Activated naive CD8-positive, alpha-beta T cell treated with anti-CD3 and anti-CD28 coated beads, Interleukin-2, amount 10 ng/mL, durations not matched to agents 7 days and 5 days (primary cell): ENCODE measurements around the gene KLB. TPM values are rescaled to one million over a fixed set of nuclear protein-coding genes. Genes with fewer than 3 reads are reported as not detected.
A peak's percentile ranks its signal among the peaks of the same experiment; 100 is the strongest.
"Not testable (repeated sequence)": the region's sequence is repeated elsewhere in the genome, so short reads cannot be mapped to it uniquely, and the experiment has no call there.

ENCODE experiments used
- ATAC-seq: fragments of 150-1000 bp; cut with Tn5 transposase; one replicate; pipeline ENCODE4 v1.10.0; 2021; ENCODE audit warnings: low read depth, moderate library complexity
- POLR2A ChIA-PET: fragments of 350-600 bp; sonication (Branson Sonifier 250); formaldehyde crosslinking; loops from one replicate; lab custom pipeline; 2021; ENCODE audit warnings: antibody characterized with exemption; lab: Charles Lee
- DNase-seq: peaks from one replicate; pipeline ENCODE4 v3.0.0; 2021
- H3K27ac Mint-ChIP-seq: one replicate; pipeline ENCODE4 v1.8.0; 2022; ENCODE audit warnings: mild to moderate bottlenecking, mixed read lengths
- H3K27me3 Mint-ChIP-seq: one replicate; pipeline ENCODE4 v1.8.0; 2022; ENCODE audit warnings: mild to moderate bottlenecking, moderate library complexity, mixed read lengths
- H3K36me3 Mint-ChIP-seq: one replicate; pipeline ENCODE4 v1.8.0; 2021; ENCODE audit warnings: mild to moderate bottlenecking, mixed read lengths
- H3K4me1 Mint-ChIP-seq: one replicate; pipeline ENCODE4 v1.8.0; 2021; ENCODE audit warnings: mixed read lengths
- H3K4me3 Mint-ChIP-seq: one replicate; pipeline ENCODE4 v1.8.0; 2022; ENCODE audit warnings: mild to moderate bottlenecking, moderate library complexity, mixed read lengths
- H3K9me3 Mint-ChIP-seq: one replicate; pipeline ENCODE4 v1.8.0; 2021; ENCODE audit warnings: mixed read lengths
- total RNA-seq, 2 experiments: library from RNA; stranded (reverse); gene quantifications; one replicate each; pipeline ENCODE4 v1.2.3, GENCODE V29; 2021

KLB gene
- not detected for total RNA-seq

DNA sequence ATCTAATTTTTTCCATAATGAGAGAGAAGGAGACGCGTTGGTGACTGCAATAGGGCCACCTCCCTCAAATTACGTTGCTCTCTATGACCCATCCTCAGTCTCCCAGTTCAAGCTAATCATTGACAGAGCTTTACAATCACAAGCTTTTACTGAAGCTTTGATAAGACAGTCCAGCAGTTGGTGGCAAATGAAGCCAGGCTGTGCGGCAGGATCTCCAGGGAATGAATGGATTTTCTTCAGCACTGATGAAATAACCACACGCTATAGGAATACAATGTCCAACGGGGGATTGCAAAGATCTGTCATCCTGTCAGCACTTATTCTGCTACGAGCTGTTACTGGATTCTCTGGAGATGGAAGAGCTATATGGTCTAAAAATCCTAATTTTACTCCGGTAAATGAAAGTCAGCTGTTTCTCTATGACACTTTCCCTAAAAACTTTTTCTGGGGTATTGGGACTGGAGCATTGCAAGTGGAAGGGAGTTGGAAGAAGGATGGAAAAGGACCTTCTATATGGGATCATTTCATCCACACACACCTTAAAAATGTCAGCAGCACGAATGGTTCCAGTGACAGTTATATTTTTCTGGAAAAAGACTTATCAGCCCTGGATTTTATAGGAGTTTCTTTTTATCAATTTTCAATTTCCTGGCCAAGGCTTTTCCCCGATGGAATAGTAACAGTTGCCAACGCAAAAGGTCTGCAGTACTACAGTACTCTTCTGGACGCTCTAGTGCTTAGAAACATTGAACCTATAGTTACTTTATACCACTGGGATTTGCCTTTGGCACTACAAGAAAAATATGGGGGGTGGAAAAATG lies at the start of gene KLB:
Gene KLB, plus strand, starts transcription at position 168 of the 821 bp plus-strand sequence. Its CDS starts 20 bp downstream, at position 188.
- H3K27me3 Mint-ChIP-seq: peaks cover 5% of the 10 kb centered on the region
- no peaks in the 10 kb centered on the region for H3K36me3 Mint-ChIP-seq
- H3K9me3 Mint-ChIP-seq: no peaks in the 10 kb centered on the region
- POLR2A ChIA-PET: no interaction called here
- no peak for DNase-seq
- ATAC-seq: no peak
- H3K4me3 Mint-ChIP-seq: no peak within 1 kb of the TSS
- H3K27ac Mint-ChIP-seq: no peak within 1 kb of the TSS
- H3K4me1 Mint-ChIP-seq: no peaks in the 10 kb centered on the region

DNA sequence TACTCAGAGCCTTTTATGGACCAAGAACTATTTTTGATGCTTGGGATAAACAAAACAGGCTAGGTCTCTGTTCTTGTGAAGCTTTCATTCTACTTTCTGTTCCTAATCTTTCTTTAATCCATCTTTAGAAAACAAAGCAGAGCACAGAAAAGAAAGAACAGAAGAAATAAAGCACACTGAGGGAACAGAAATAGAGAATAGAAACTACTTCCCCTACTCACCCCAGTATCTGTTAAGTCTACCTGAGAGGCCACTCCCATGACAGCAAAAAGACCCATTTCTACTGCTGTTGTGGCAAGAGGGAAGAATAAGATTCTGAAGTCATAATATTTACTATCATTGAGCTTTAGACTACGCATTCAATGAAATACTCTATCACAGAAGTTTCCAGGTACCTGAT lies 49.7 kb upstream of the KLB start:
- peaks cover 50% of the 10 kb centered on the region for H3K4me1 Mint-ChIP-seq
- POLR2A ChIA-PET: interaction anchor here (1.0 kb wide), 1 partner anchor 8 kb away, joined by 3 read pairs; no protein-coding TSS in a partner anchor
- peaks cover 24% of the 10 kb centered on the region for H3K36me3 Mint-ChIP-seq
- no peak for DNase-seq
- peak overlapping the region; percentile 37 for H3K4me3 Mint-ChIP-seq
- peak overlapping the region; percentile 79 for H3K27ac Mint-ChIP-seq
- ATAC-seq: no peak
- H3K9me3 Mint-ChIP-seq: peaks cover 5% of the 10 kb centered on the region
- H3K27me3 Mint-ChIP-seq: no peaks in the 10 kb centered on the region

DNA sequence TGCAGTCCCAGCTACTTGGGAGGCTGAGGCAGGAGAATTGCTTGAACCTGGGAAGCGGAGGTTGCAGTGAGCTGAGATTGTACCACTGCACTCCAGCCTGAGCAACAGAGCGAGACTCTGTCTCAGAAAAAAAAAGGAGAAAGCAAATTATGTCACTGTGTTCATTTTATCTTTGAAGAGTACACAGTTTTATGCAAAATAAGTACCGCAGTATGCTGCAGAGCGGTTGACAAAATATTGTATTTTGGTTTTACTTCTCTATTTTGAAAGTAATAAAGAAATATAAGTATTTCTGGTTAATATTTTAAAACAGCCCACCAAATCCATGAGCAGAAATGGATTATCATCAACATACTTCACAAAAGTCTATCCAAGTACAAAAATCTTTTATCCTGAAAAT lies 46.1 kb upstream of the KLB start:
- H3K27ac Mint-ChIP-seq, H3K9me3 Mint-ChIP-seq, H3K4me3 Mint-ChIP-seq, DNase-seq, POLR2A ChIA-PET, ATAC-seq, H3K27me3 Mint-ChIP-seq: not testable (repeated sequence)
- H3K4me1 Mint-ChIP-seq: peaks cover 49% of the 10 kb centered on the region
- peaks cover 23% of the 10 kb centered on the region for H3K36me3 Mint-ChIP-seq

DNA sequence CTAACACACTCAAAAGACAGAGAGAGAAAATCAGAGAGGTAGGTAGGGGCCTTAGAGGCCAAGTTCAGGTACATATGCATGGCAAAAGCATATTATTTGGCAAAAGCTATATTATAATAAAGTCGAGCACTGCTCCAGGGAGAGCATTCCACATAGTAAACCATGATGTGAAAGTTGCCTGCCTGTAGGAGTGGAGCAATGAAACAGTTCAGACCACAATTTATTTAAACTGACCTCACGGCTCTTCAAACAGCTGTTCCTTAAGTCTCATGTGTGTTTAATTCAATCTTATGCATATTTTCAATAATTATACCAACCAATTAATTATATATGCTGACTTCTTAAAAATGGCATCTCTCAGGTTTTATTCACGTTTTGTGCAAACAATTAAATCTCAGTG lies 43.9 kb upstream of the KLB start:
- POLR2A ChIA-PET: no interaction called here
- ATAC-seq: no peak
- peaks cover 5% of the 10 kb centered on the region for H3K9me3 Mint-ChIP-seq
- peaks cover 44% of the 10 kb centered on the region for H3K4me1 Mint-ChIP-seq
- DNase-seq: no peak
- H3K4me3 Mint-ChIP-seq: peak overlapping the region; percentile 44
- H3K27ac Mint-ChIP-seq: peak overlapping the region; percentile 28
- H3K36me3 Mint-ChIP-seq: peaks cover 23% of the 10 kb centered on the region
- H3K27me3 Mint-ChIP-seq: no peaks in the 10 kb centered on the region

DNA sequence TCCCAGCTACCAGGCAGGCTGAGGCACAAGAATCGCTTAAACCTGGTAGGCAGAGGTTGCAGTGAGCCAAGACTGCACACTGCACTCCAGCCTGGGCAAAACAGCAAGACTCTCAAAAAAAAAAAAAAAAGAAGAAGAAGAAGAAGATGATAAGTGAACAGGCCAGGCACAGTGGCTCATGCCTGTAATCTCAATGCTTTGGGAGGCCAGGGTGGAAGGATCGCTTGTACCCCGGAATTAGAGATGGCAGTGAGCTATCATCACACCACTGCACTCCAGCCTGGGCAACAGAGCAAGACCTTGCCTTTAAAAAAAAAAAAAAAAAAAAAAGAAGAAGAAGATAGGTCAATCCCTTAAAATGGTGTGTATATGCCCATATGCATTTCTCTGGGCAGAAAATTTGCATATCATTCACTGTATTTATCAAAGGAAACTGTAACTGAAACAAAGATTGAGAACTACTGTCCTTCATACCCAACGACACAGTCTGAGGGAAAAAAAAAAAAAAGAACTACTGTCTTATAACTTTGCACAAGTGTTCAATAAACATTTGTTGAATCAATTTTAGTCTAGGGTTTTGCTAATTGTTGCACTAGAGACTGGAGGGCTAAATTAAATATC lies 42.8 kb upstream of the KLB start:
- Mint-ChIP-seq H3K27ac (peak overlapping the region; percentile 68), H3K27me3 (no peaks in the 10 kb centered on the region), H3K36me3 (peaks cover 20% of the 10 kb centered on the region), H3K9me3 (peaks cover 6% of the 10 kb centered on the region), H3K4me1 (peaks cover 43% of the 10 kb centered on the region), H3K4me3 (peak overlapping the region; percentile 92)
- POLR2A ChIA-PET: interaction anchor here (0.6 to 3.6 kb wide), 7 partner anchors 10 to 701 kb away, joined by 3 to 42 read pairs (median 3); partner anchors contain the start of genes LIAS, RPL9 and SMIM14
- no peak for DNase-seq
- ATAC-seq: no peak

DNA sequence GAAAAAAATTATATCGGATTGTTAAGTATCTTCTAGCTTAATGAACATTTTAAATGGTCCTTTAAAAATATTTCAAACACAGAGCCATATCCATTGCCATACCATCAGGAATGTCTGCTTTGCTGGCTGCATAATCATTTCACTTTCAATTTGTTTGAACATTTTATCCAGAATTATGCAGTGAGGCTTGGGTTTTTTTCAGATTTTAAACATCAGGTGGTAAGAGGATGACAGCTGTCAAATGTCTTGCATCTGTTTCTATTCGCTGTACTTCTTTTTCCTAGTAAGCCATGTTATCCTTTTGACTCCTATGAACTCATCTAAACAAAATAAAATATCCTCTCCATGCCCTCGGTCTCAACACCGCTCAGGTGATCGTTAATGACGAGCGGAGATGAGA lies 41.4 kb upstream of the KLB start:
- DNase-seq (no peak), ATAC-seq (no peak)
- Mint-ChIP-seq H3K9me3 (peaks cover 7% of the 10 kb centered on the region), H3K36me3 (peaks cover 15% of the 10 kb centered on the region), H3K27me3 (no peaks in the 10 kb centered on the region), H3K4me1 (peaks cover 37% of the 10 kb centered on the region), H3K4me3 (peak overlapping the region; percentile 92), H3K27ac (peak overlapping the region; percentile 84)
- POLR2A ChIA-PET: interaction anchor here (0.7 to 3.6 kb wide), 7 partner anchors 8 to 93 kb away, joined by 3 to 42 read pairs (median 9); partner anchors contain the start of genes LIAS and RPL9

DNA sequence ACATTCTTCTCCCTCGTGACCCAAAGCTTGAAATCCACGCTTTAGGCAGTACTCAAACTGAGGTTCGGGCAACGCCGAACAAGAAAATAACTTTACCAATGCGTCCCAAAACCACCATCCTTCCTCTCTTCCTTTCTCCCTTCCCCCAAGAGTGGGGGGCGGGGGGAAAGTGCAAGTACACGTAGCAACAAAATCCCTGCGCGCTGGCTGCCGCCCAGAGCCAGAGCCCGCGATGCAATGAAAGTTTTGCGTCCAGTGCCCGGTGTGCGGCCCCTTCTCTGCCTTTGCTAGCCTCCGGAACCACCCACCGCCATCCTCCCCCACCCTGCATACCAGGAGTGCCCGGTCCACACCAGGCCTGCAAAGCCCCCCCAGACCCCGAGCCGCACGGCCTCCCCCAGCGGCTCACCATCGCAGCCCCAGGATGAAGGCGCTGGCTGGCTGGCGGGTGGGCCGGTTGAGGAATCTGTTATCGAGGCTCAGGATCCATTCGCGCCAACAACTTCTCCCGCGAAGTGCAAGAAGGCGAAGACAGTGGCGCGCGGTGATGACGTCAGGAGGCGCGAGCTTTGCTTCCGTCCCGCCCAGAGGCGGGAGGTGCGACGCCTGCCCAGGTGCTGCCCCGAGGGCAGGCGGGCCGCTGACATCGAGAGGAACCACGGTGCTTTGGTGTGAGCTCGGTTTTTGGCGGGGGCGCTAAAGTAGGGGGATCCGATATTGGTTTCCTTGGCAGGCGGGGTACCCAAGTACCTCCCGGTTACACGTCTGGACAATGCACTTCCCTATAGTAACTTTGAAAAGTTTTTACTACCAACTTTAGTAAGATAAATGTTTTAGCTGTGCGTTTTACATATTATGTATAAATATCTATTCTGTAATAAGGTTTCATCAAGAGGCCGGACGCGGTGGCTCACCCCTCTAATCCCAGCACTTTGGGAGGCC lies 40.6 kb upstream of the KLB start, which contains the start of gene RFC1:
Gene RFC1, minus strand, starts transcription at position 533 of the 942 bp plus-strand sequence. Its CDS starts 121 bp downstream, at position 412.
- Mint-ChIP-seq H3K4me1 (peaks cover 37% of the 10 kb centered on the region), H3K4me3 (peak within 1 kb of the TSS; percentile 92)

DNA sequence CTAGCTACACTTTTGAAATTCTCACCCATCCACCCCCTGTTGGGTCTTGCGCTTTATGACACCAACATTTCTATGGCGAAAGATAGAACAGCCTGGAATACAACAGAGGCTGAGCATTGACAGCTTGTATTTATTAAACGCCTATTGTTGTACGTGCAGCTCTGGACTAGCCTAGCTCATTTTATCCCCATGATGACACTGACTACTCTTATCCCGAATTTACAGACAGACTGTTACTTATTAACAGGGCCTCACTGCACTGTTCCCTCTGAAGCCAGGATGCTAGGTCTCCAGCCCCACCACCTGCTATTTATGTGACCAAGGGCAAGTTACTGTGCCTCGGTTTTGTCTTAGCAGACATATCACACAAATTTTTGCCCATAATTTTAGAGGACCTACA lies 39.6 kb upstream of the KLB start:
- Mint-ChIP-seq H3K4me1 (peaks cover 31% of the 10 kb centered on the region), H3K36me3 (peaks cover 12% of the 10 kb centered on the region), H3K4me3 (peak overlapping the region; percentile 8), H3K27ac (no peak overlapping the region), H3K9me3 (peaks cover 12% of the 10 kb centered on the region), H3K27me3 (no peaks in the 10 kb centered on the region)
- ATAC-seq (no peak), DNase-seq (no peak)
- POLR2A ChIA-PET: interaction anchor here (1.2 to 3.6 kb wide), 4 partner anchors 14 to 161 kb away, joined by 4 to 42 read pairs (median 16); partner anchors contain the start of genes LIAS and RPL9

More for the DNA sequence above, 40.6 kb upstream of the KLB start, which contains the start of gene RFC1:
- H3K27me3 Mint-ChIP-seq: no peaks in the 10 kb centered on the region
- H3K27ac Mint-ChIP-seq: peak within 1 kb of the TSS; percentile 84
- ATAC-seq: peak; percentile 90
- DNase-seq: peak; percentile 97
- POLR2A ChIA-PET: interaction anchor here (0.6 to 3.6 kb wide), 8 partner anchors 13 to 253 kb away, joined by 3 to 42 read pairs (median 6); partner anchors contain the start of genes LIAS and RPL9
- H3K36me3 Mint-ChIP-seq: peaks cover 19% of the 10 kb centered on the region
- peaks cover 11% of the 10 kb centered on the region for H3K9me3 Mint-ChIP-seq

DNA sequence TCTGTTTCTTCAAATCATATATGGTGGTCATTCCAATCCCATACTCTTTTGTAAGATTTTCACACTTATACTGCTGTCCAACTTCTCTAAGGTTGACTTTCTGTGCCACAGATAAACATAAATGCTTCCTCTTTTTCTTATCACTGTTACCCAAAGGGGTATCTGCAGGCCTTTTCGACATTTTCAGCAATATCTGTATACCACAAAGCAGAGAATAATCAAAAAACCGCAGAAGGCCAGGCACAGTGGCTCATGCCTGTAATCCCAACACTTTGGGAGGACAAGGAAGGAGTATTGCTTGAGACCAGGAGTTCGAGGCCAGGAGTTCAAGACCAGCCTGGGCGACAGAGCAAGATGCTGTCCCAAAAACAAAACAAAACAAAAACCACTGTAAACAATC lies 37.4 kb upstream of the KLB start:
- Mint-ChIP-seq H3K4me3 (no peak overlapping the region), H3K36me3 (peaks cover 7% of the 10 kb centered on the region), H3K4me1 (peaks cover 16% of the 10 kb centered on the region), H3K27me3 (no peaks in the 10 kb centered on the region), H3K27ac (no peak overlapping the region), H3K9me3 (peaks cover 14% of the 10 kb centered on the region)
- DNase-seq (no peak), ATAC-seq (no peak)
- POLR2A ChIA-PET: interaction anchor here (0.7 kb wide), 1 partner anchor 100 kb away, joined by 4 read pairs; no protein-coding TSS in a partner anchor

DNA sequence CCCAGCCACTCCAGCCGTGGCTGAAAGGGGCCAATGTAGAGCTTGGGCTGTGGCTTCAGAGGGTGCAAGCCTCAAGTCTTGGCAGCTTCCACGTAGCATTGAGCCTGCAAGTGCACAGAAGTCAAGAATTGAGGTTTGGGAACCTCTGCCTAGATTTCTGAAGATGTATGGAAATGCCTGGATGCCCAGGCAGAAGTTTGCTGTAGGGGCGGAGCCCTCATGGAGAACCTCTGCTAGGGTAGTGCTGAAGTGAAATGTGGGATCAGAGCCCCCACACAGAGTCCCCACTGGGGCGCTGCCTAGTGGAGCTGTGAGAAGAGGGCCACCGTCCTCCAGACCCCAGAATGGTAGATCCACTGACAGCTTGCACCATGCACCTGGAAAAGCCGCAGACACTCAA lies 35.5 kb upstream of the KLB start:
- H3K36me3 Mint-ChIP-seq, H3K27me3 Mint-ChIP-seq, DNase-seq, H3K27ac Mint-ChIP-seq, H3K4me3 Mint-ChIP-seq, H3K4me1 Mint-ChIP-seq, ATAC-seq, POLR2A ChIA-PET: not testable (repeated sequence)
- H3K9me3 Mint-ChIP-seq: peaks cover 14% of the 10 kb centered on the region

DNA sequence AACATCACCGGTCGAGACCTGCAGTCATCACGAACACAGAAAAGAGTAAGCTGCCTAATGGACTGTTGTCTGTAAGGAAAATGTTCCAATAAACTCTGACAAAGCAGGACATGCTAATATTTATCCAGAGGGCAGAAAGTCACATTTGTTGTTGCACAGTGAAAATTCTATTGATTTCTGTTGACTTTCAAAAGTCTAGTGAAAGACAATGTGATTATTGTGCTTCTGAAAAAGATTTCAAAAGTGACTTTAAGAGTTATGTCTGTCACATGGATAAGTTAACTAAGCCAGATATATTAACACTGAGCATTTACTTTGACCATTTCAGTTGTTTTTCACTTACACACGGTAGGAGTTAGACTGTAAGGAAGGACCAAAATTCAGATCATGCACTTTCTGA lies 31.3 kb upstream of the KLB start:
- H3K36me3 Mint-ChIP-seq: peaks cover 3% of the 10 kb centered on the region
- H3K27ac Mint-ChIP-seq: no peak overlapping the region
- POLR2A ChIA-PET: no interaction called here

DNA sequence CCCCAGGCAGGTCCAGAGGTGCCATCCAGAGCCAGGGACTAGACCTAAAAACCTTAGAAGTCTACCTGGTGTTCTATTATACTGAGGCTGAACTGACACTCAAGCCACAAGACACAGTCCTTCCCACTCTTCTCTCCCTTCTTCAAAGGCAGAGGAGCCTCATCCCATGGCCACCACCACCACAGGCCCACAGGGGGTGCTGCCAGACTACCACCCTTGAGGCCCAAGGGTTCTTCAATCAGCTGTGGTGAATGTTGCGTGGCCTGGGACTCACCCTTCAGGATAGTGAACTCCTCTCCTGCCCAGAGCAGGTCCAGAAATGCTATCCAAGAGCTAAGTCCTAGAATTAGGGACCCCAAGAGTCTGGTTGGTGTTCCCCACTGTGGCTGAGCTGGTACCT lies 23.0 kb upstream of the KLB start:
- ATAC-seq: no peak
- peaks cover 28% of the 10 kb centered on the region for H3K27me3 Mint-ChIP-seq
- POLR2A ChIA-PET: no interaction called here
- no peak overlapping the region for H3K4me3 Mint-ChIP-seq
- no peak for DNase-seq
- peaks cover 9% of the 10 kb centered on the region for H3K9me3 Mint-ChIP-seq
- no peaks in the 10 kb centered on the region for H3K36me3 Mint-ChIP-seq
- H3K27ac Mint-ChIP-seq: no peak overlapping the region
- H3K4me1 Mint-ChIP-seq: no peaks in the 10 kb centered on the region

More for the DNA sequence above, 31.3 kb upstream of the KLB start:
- peaks cover 15% of the 10 kb centered on the region for H3K9me3 Mint-ChIP-seq
- H3K4me3 Mint-ChIP-seq: no peak overlapping the region
- H3K27me3 Mint-ChIP-seq: peaks cover 29% of the 10 kb centered on the region
- ATAC-seq (no peak), DNase-seq (no peak)
- no peaks in the 10 kb centered on the region for H3K4me1 Mint-ChIP-seq
